ENCODE measurements around the gene ZCCHC24.
A peak's percentile ranks its signal among the peaks of the same experiment; 100 is the strongest.

The ZCCHC24 gene

GRCh38 chr10:79380946-79381721, 64.3 kb downstream of the ZCCHC24 start:
- DNase-seq = no peak

- peak; percentile 55 for DNase-seq
Observed at GRCh38 chr10:79380125-79380945, 65.1 kb downstream of the ZCCHC24 start.

- DNase-seq = no peak
Observed at GRCh38 chr10:79379512-79380124, 65.8 kb downstream of the ZCCHC24 start.

- no peak for DNase-seq
Observed at GRCh38 chr10:79378647-79379511, 66.5 kb downstream of the ZCCHC24 start.

GRCh38 chr10:79378383-79378646, 67.1 kb downstream of the ZCCHC24 start:
- no peak for DNase-seq

GRCh38 chr10:79377557-79378382, 67.7 kb downstream of the ZCCHC24 start:
- no peak for DNase-seq

GRCh38 chr10:79376751-79377556, 68.5 kb downstream of the ZCCHC24 start:
- no peak for DNase-seq

GRCh38 chr10:79376078-79376628, 69.3 kb downstream of the ZCCHC24 start:
- no peak for DNase-seq

GRCh38 chr10:79375321-79376077, 69.9 kb downstream of the ZCCHC24 start:
- DNase-seq = no peak

- DNase-seq = peak; percentile 62
Observed at GRCh38 chr10:79374312-79375191, 70.9 kb downstream of the ZCCHC24 start.

- no peak for DNase-seq
Observed at GRCh38 chr10:79372871-79373270, 72.6 kb downstream of the ZCCHC24 start.

GRCh38 chr10:79367426-79368189, 77.8 kb downstream of the ZCCHC24 start:
- DNase-seq = no peak

GRCh38 chr10:79361726-79362397, 83.6 kb downstream of the ZCCHC24 start:
- DNase-seq = no peak

- no peak for DNase-seq
Observed at GRCh38 chr10:79360499-79361342, 84.7 kb downstream of the ZCCHC24 start.

GRCh38 chr10:79359816-79360498, 85.5 kb downstream of the ZCCHC24 start:
- no peak for DNase-seq

- DNase-seq = peak; percentile 24
Observed at GRCh38 chr10:79358811-79359210, 86.6 kb downstream of the ZCCHC24 start.
